ENCODE measurements around the gene HS6ST1.

DNA sequence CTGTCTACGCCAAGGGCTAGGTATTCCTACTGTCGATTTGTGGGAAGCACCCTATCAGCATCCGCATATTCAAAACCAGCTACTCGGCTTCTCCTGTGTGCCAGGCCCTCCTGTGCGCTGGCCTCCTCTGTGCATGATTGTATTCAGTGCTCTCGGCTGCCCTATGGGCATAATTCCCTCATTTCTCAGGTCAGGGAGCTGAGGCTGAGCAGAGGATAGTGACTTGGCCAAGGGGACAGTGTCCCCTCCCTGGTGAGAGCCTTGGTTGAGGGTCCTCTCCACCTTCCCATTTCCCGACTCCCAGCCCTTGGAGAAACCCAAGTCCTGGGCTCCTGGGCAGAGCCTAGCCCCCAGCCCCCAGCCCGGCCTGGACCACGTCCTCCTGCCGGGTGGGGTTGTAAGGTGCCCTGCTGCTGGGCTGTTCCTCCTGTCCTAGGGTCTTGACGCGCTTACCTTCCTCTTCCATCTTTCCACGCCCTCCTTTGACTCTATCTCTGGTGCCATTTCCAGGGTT is 6.3 kb upstream of the HS6ST1 start:
- TF ChIP-seq, protein P1, sequence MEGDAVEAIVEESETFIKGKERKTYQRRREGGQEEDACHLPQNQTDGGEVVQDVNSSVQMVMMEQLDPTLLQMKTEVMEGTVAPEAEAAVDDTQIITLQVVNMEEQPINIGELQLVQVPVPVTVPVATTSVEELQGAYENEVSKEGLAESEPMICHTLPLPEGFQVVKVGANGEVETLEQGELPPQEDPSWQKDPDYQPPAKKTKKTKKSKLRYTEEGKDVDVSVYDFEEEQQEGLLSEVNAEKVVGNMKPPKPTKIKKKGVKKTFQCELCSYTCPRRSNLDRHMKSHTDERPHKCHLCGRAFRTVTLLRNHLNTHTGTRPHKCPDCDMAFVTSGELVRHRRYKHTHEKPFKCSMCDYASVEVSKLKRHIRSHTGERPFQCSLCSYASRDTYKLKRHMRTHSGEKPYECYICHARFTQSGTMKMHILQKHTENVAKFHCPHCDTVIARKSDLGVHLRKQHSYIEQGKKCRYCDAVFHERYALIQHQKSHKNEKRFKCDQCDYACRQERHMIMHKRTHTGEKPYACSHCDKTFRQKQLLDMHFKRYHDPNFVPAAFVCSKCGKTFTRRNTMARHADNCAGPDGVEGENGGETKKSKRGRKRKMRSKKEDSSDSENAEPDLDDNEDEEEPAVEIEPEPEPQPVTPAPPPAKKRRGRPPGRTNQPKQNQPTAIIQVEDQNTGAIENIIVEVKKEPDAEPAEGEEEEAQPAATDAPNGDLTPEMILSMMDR (IDR thresholded peaks at IDR 0.05; ENCODE audit: borderline replicate concordance, extremely low read depth, low read length, poor library complexity, severe bottlenecking), result no peak
- TF ChIP-seq EZH2 (IDR thresholded peaks at IDR 0.05; ENCODE audit: borderline replicate concordance, low read depth, low read length, severe bottlenecking), result no peak
